ENCODE data around the gene IFT20. TPM values are rescaled to one million over a fixed set of nuclear protein-coding genes. Genes with fewer than 3 reads are reported as not detected.

IFT20 gene, protein sequence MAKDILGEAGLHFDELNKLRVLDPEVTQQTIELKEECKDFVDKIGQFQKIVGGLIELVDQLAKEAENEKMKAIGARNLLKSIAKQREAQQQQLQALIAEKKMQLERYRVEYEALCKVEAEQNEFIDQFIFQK
- 10 to 100 TPM in 11 of 12 donors, not detected in 1; 20.2 to 74.8 (median 37.7) TPM for polyA plus RNA-seq (ENCODE audit: insufficient read length in 12 of 12)
- long read RNA-seq, donor 1, transcript IFT20-203 (5 exons, 825 nt) = minor isoform, 11 of 135 reads
- long read RNA-seq, donor 1, transcript IFT20-213 (1 exons, 1,485 nt) = major isoform, 18 of 135 reads
- long read RNA-seq, donor 1, partial matches to known transcripts = 95 of 135 reads
- long read RNA-seq, donor 1, other reads (novel, unspliced or antisense) = 0 of 135 reads
- long read RNA-seq, donor 2, transcript IFT20-213 (1 exons, 1,485 nt) = minor isoform, 7 of 21 reads
- long read RNA-seq, donor 2, transcript IFT20-203 (5 exons, 825 nt) = major isoform, 8 of 21 reads
- long read RNA-seq, donor 2, partial matches to known transcripts = 0 of 21 reads
- long read RNA-seq, donor 2, other reads (novel, unspliced or antisense) = 0 of 21 reads
- long read RNA-seq, donor 3, partial matches to known transcripts = 0 of 14 reads
- long read RNA-seq, donor 3, other reads (novel, unspliced or antisense) = 0 of 14 reads
- long read RNA-seq, donor 4, transcript IFT20-203 (5 exons, 825 nt) = major isoform, 7 of 13 reads
- long read RNA-seq, donor 4, transcript IFT20-213 (1 exons, 1,485 nt) = minor isoform, 5 of 13 reads
- long read RNA-seq, donor 4, partial matches to known transcripts = 0 of 13 reads
- long read RNA-seq, donor 4, other reads (novel, unspliced or antisense) = 0 of 13 reads
- long read RNA-seq, donor 5, transcript IFT20-203 (5 exons, 825 nt) = minor isoform, 7 of 21 reads
- long read RNA-seq, donor 5, transcript IFT20-213 (1 exons, 1,485 nt) = major isoform, 10 of 21 reads
- long read RNA-seq, donor 5, partial matches to known transcripts = 0 of 21 reads
- long read RNA-seq, donor 5, other reads (novel, unspliced or antisense) = 0 of 21 reads
- long read RNA-seq, donor 6, transcript IFT20-203 (5 exons, 825 nt) = minor isoform, 5 of 19 reads
- long read RNA-seq, donor 6, transcript IFT20-213 (1 exons, 1,485 nt) = major isoform, 9 of 19 reads
- long read RNA-seq, donor 6, partial matches to known transcripts = 0 of 19 reads
- long read RNA-seq, donor 6, other reads (novel, unspliced or antisense) = 0 of 19 reads
- long read RNA-seq, donor 7, transcript IFT20-213 (1 exons, 1,485 nt) = major isoform, 8 of 20 reads
- long read RNA-seq, donor 7, transcript IFT20-203 (5 exons, 825 nt) = minor isoform, 7 of 20 reads
- long read RNA-seq, donor 7, partial matches to known transcripts = 0 of 20 reads
- long read RNA-seq, donor 7, other reads (novel, unspliced or antisense) = 0 of 20 reads
- long read RNA-seq, donor 8, transcript IFT20-203 (5 exons, 825 nt) = minor isoform, 9 of 28 reads
- long read RNA-seq, donor 8, transcript IFT20-213 (1 exons, 1,485 nt) = major isoform, 11 of 28 reads
- long read RNA-seq, donor 8, partial matches to known transcripts = 0 of 28 reads
- long read RNA-seq, donor 8, other reads (novel, unspliced or antisense) = 0 of 28 reads
- long read RNA-seq, donor 9, transcript IFT20-203 (5 exons, 825 nt) = major isoform, 7 of 12 reads
- long read RNA-seq, donor 9, transcript IFT20-213 (1 exons, 1,485 nt) = minor isoform, 5 of 12 reads
- long read RNA-seq, donor 9, partial matches to known transcripts = 0 of 12 reads
- long read RNA-seq, donor 9, other reads (novel, unspliced or antisense) = 0 of 12 reads
- long read RNA-seq, donor 10, transcript IFT20-213 (1 exons, 1,485 nt) = major isoform, 6 of 17 reads
- long read RNA-seq, donor 10, partial matches to known transcripts = 0 of 17 reads
- long read RNA-seq, donor 10, other reads (novel, unspliced or antisense) = 0 of 17 reads
- long read RNA-seq, donor 11, transcript IFT20-213 (1 exons, 1,485 nt) = major isoform, 9 of 22 reads
- long read RNA-seq, donor 11, transcript IFT20-214 (6 exons, 1,071 nt) = minor isoform, 5 of 22 reads
- long read RNA-seq, donor 11, partial matches to known transcripts = 0 of 22 reads
- long read RNA-seq, donor 11, other reads (novel, unspliced or antisense) = 0 of 22 reads

DNA sequence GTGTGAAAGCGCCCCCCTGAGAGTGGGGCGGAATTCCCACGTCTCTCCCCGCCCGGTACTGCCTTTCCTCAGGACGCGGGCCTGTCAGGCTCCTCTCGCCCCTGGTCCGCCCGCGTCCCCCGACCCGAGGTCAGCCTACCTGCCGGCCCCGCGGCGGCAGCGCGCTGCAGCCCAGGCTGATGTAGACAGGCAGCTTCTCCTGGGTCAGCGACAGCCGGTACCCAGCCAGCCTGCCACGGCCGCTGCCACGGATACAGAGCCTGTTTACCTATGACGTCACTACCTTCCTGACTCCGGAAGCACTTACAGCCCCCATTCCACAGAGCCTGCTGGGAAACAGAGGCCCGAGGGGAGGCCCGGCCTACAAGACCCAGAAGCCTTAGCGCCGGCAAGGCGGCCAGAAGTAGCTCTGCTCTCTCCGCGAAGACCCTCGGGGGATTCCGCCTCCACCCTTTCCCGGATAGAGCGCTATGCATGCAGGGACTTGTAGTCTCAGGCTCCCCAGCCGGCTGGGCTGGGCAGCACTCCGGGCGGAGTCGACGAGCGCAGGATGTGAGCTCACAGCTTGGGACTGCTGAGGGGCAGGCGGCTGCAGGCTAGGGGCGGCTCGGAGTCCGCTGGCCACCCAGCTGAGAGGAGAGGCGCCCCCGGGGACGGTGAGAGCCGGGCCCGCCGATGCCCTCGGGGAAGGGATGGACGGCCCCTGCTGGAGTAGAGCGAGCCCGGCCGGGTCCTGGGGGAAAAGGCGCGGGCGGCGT is at the start of gene IFT20, which contains the start of gene TNFAIP1:
IFT20 (minus strand) TSS at position 272 of the 758 bp plus-strand sequence. CDS start 3,487 bp downstream, outside the sequence.
TNFAIP1 (plus strand) TSS at position 561 of the 758 bp plus-strand sequence. CDS start 3,761 bp downstream, outside the sequence.
- DNase-seq = peak; percentile 100

DNA sequence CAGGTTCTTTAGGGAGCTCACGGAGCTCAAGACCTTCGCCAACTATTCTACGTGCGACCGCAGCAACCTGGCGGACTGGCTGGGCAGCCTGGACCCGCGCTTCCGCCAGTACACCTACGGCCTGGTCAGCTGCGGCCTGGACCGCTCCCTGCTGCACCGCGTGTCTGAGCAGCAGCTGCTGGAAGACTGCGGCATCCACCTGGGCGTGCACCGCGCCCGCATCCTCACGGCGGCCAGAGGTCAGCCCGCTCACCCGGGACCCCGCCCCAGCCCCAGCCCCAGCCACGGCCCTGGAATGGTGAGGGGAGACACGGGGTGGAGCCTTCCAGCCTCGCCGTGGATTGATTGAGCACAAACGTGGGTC is 49.7 kb upstream of the IFT20 start:
- no peak for DNase-seq

DNA sequence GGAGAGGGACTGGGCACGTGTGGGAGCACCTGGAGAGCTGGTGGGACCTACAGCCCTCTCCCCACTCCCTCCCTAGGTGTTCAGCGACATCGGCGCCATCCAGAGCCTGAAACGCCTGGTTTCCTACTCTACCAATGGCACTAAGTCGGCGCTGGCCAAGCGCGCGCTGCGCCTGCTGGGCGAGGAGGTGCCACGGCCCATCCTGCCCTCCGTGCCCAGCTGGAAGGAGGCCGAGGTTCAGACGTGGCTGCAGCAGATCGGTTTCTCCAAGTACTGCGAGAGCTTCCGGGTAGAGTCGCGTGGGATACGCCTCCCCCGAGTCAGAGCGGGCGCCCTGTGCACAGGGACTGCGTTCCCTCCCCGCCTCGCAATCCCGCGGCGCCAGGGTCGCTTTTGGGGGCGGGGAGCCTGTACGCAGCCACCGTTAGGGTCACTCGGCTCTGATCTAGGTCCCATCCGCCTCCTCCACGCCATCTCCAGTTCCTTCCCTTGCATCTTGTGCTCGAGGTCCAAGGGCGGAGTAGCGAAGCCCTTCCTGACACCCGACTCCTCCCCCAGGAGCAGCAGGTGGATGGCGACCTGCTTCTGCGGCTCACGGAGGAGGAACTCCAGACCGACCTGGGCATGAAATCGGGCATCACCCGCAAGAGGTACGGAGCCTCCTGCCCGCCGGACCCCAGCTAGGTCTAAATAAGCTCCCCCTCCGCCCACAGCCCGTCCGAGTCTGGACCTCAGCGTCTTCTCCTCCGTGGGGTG is 49.2 kb upstream of the IFT20 start:
- no peak for DNase-seq

DNA sequence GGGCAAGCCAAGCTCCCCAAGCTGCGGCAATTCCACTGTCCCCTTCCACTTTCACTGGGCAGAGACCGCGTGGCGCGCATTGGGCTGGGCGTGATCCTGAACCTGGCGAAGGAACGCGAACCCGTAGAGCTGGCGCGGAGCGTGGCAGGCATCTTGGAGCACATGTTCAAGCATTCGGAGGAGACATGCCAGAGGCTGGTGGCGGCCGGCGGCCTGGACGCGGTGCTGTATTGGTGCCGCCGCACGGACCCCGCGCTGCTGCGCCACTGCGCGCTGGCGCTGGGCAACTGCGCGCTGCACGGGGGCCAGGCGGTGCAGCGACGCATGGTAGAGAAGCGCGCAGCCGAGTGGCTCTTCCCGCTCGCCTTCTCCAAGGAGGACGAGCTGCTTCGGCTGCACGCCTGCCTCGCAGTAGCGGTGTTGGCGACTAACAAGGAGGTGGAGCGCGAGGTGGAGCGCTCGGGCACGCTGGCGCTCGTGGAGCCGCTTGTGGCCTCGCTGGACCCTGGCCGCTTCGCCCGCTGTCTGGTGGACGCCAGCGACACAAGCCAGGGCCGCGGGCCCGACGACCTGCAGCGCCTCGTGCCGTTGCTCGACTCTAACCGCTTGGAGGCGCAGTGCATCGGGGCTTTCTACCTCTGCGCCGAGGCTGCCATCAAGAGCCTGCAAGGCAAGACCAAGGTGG is 46.0 kb upstream of the IFT20 start:
- DNase-seq = no peak

DNA sequence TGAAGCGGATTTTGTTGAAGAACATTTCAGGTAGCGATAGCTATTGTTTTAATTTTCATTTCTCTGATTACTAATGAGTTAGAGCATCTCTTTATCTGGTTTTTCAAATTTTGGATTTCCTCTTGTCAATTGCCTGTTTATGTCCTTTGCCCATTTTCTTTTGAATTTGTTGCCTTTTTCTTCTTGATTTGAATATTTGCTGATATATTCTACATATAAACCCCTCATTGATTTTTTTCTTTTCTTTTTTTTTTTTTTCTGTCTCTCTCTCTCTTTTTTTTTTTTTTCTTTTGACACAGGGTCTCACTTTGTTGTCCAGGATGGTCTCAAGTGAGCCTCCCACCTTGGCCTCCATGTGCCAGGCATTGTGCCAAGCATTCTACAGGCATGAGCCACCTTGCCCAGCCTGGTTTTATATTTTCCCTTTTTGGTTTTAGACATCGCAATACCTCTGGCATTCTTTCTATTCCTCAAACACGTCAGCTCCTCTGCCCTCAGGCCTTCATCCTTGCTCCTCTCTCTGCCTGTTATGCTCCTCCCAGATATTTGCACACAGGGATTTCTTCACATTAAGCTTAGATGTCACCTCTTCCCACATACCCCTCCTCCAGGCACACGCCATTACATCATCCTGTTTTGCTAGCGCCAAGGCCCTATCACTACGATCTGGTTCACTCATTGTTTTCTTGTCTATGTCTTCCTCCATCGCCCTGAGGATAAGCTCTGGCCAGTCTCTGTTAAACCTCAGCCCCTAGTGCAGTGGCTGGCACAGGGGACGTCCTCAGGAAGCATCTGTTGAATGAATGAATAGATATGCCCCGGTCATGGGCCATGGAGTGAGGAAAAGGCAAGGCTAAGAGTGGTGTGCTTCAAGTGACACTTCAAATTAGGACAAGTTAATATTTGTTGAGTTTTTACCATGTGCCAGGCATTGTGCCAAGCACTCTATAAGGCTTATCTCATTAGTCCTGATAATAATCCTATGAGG is 44.8 kb upstream of the IFT20 start:
- DNase-seq = no peak

DNA sequence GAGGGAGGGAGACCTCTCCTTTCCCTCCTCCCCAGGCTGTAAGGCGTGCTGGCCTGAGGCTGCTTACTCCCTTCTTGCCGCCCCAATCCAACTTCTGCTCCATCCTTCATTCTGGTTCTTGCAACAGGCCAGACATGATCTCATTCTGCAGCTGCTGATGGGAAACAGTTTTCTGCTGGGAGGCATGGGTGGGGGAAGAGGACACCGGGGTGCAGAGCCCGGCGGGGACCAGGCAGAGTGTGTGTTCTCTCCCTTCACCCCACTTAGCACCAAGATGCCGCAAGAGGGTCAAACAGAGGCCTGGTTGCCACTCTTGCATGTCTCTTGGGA is 37.6 kb upstream of the IFT20 start:
- DNase-seq = no peak

DNA sequence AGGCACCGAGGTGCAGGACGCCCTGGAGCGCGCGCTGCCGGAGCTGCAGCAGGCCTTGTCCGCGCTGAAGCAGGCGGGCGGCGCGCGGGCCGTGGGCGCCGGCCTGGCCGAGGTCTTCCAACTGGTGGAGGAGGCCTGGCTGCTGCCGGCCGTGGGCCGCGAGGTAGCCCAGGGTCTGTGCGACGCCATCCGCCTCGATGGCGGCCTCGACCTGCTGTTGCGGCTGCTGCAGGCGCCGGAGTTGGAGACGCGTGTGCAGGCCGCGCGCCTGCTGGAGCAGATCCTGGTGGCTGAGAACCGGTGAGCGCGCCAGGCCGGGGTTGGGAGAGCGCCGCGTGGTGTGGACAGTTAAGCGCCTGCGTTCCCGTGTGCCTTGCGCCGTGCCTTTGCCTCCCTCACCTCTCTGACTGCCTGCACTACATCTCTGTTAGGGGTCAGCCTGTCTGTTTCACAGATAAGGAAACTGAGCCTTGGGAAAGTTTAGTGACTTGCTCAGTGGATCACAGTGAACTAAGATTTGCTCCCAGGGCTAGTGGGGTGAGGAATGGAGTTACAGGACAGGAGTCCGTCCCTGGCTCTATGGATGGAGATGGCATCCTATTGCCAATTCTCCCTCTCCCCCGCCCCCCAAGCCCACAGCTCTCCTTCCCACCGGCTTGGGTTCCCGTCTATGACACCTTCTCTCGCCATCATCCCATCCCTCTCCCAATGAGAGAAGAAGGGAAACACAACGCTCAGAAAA is 37.1 kb upstream of the IFT20 start:
- no peak for DNase-seq

DNA sequence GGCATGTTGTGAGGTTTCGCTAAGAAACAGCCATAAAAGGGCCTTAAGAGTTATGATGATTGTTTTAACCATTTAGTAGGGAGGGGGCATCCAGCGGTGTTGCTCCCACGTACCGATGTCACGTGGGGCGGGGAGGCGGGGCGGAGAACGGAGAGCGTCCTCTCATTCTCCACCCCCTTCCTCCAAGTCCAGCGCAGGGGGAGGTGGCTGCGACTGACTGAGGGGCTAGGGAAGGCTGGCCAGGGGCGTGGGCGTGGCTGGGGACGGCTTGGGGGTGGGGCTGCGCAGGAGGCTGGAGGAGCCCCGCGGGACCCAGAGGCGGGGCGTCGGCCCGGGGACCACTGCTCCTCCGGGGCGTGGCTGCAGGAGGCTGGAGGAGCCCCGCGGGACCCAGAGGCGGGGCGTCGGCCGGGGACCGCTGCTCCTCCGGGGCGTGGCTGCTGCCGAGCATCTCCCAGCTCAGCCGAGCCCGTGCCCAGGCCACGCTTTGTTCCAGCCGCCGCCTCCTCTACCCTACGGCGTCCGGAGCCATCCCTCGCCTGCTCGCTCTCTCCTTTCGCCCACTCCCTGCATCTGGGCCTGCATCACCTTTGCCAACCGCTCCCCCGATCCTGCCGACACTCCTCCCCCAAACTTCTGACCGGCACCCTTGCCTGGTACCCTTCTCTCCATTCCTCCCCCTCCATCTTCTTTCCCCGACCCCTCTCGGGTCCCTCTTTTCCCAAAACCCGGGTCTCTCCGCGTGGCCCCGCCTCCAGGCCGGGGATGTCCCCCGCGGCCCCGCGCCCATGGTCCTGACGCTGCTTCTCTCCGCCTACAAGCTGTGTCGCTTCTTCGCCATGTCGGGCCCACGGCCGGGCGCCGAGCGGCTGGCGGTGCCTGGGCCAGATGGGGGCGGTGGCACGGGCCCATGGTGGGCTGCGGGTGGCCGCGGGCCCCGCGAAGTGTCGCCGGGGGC is 36.3 kb upstream of the IFT20 start, which contains the start of gene SARM1:
SARM1 (plus strand) TSS at position 450 of the 958 bp plus-strand sequence; CDS start at position 789, 339 bp downstream.
- DNase-seq = peak; percentile 69

DNA sequence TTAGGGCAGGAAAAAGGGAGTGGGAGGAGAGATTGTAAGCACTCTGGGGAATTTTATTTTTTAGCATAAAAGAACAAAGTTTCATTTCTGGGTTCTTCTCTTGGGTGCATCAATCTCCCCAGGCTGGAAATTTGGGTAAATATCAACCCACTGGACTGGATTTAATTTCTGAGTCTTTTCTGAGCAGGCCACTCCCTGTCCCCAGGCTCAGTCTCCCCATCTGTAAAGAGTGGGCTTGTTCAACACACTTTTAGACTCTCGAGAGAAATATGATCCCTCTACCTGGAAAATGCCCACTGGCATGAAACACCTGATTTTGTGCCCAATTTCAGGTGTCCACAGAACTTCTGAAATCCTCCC is 35.5 kb upstream of the IFT20 start:
- DNase-seq = no peak

DNA sequence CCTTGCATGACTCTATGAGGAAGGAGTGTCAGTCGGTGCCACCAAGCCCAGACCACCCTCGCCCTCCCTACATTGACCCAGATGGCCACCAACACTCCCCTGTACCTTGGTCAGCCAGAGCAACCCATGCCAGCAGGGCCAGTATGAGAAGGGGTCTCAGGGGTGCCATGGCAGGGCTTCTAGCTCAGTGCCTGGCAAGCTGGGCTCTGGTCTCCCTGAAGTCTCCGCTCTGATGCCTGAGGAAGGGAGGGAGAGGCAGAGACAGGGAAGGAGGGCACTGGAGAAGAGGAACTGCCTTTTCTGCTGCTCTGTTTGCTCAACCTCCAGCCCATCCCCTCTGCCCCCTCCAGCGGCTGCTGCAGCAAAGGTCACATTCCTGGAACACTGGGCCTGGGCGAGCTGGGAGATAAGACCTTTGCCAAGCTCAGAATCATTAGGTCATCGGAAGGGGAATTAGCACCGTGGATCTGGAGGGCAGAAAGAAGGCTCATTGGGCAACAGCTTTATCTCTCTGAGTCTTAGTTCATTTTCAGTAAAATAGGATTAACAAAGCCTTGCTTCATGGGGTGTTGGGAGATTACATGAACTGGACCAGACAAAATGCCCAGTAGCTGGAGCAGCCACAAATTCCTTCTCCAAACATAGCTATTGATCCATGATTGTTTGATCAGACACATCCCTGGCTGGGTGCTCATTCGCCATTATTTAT is 34.9 kb upstream of the IFT20 start, which contains the start of gene VTN:
VTN (minus strand) TSS at position 273 of the 709 bp plus-strand sequence; CDS start at position 169, 104 bp downstream.
- no peak for DNase-seq

DNA sequence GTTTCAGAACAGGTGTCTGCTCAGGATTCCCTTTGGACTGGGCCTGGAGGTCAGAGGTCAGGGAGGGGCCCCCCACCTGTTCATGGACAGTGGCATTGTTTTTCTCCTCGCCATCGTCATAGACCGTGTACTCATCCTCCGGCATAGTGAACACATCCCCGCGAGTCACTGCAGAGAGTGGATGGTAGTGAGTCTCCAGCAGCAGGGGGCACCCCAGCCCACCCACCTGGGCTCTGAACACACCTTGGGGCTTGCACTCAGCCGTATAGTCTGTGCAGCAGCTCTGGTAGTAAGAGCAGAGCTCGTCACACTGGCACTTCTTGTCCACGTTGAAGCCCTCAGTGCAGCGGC is 34.4 kb upstream of the IFT20 start:
- DNase-seq = no peak

DNA sequence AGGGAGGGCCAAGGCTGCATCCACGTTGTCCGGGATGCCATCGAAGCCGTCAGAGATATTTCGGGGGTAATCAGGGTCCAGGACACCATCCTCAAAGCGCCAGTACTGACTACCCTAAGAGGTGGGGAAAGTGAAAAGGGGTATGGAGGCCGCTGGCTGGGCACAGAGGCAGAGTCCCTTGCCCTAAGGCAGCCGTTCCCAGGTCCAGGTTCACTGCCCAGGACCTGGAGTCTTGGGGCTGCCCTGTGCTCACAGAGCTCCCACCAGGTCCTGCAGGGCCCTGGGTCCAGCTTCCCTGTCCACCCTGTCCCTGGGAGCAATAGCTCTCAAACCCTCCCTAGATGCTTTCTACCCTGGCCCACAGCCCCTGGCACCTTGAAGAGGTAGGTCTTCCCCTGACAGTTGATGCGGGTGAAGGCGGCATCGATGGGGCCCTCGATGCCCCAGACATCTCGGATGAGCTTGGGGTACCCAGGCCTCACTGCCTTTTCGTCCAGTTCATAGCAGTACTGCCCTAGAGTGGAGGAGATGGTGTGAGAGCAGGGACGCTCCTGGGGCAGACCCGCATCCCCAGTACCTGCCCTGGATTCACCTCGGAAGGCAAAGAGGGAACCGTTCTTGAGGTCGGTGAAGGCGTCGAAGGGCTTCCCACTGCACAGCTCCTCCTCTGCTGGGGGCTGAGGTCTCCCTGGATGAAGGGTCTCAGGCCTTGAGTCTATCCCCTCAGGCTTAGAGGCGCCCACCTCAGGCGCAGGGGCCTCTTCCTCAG is 33.8 kb upstream of the IFT20 start:
- no peak for DNase-seq

DNA sequence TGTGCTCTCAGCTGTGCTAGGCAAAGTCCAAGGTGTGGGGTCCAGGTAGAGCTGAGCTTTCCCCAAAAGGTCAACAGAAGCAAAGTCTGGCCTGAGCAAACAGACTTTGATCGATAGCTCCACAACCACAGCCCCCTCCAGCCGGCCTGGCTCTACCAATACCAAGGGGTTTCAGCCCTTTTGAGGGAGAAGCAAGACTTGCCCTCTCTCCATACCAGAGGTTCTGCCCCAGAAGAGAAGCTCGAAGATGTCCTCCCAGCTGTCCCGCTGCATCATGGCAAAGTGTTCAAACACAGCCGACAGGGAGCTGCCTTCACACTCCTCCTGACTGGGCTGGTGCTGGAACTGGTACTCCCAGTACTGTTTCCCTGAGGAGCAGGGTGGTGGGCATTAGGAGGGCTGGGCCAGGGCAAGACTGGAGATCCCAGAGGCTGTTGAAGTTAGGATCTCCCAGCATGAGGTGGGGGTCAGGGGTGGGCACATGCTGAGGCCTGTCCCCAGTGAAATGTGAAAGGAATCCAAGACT is 33.1 kb upstream of the IFT20 start:
- no peak for DNase-seq

Data from muscle of arm (tissue), 14 donors.